GM21515 (cell line): ENCODE results near the gene CR2.
"Not testable (repeated sequence)": the region's sequence is repeated elsewhere in the genome, so short reads cannot be mapped to it uniquely, and the experiment has no call there.

Experiments used
- ATAC-seq: cut with Tn5 transposase; IDR thresholded peaks from one replicate; pipeline ENCODE4 v1.9.1; 2021; ENCODE audit not compliant: unreplicated experiment

CR2 gene

GRCh38 chr1:207454046-207454964, at the start of gene CR2:
Gene CR2 (plus strand): TSS chr1:207454328. CDS start chr1:207454419, 91 bp downstream.
- peak; percentile 79 for ATAC-seq

GRCh38 chr1:207404849-207405525, 49.1 kb upstream of the CR2 start:
- peak; percentile 71 for ATAC-seq

GRCh38 chr1:207405814-207406213, 48.3 kb upstream of the CR2 start:
- no peak for ATAC-seq

GRCh38 chr1:207407655-207408260, 46.4 kb upstream of the CR2 start:
- no peak for ATAC-seq

GRCh38 chr1:207412845-207413244, 41.3 kb upstream of the CR2 start:
- no peak for ATAC-seq

- ATAC-seq = peak; percentile 88
Measured at GRCh38 chr1:207414606-207415108, 39.5 kb upstream of the CR2 start.

- ATAC-seq = no peak
Measured at GRCh38 chr1:207417076-207417475, 37.1 kb upstream of the CR2 start.

- no peak for ATAC-seq
Measured at GRCh38 chr1:207418351-207418750, 35.8 kb upstream of the CR2 start.

GRCh38 chr1:207420109-207420508, 34.0 kb upstream of the CR2 start:
- no peak for ATAC-seq

GRCh38 chr1:207421078-207421477, 33.0 kb upstream of the CR2 start:
- ATAC-seq = no peak

GRCh38 chr1:207423560-207424292, 30.4 kb upstream of the CR2 start:
- no peak for ATAC-seq

- ATAC-seq = no peak
Measured at GRCh38 chr1:207424570-207425131, 29.5 kb upstream of the CR2 start.

- no peak for ATAC-seq
Measured at GRCh38 chr1:207427832-207428585, 26.1 kb upstream of the CR2 start.

GRCh38 chr1:207428783-207429182, 25.3 kb upstream of the CR2 start:
- ATAC-seq = no peak

GRCh38 chr1:207429963-207430362, 24.2 kb upstream of the CR2 start:
- ATAC-seq = peak; percentile 45

- no peak for ATAC-seq
Measured at GRCh38 chr1:207430602-207431001, 23.5 kb upstream of the CR2 start.

- no peak for ATAC-seq
Measured at GRCh38 chr1:207431508-207431907, 22.6 kb upstream of the CR2 start.

GRCh38 chr1:207433435-207433834, 20.7 kb upstream of the CR2 start:
- no peak for ATAC-seq

GRCh38 chr1:207436746-207437145, 17.4 kb upstream of the CR2 start:
- not testable (repeated sequence) for ATAC-seq

- ATAC-seq = no peak
Measured at GRCh38 chr1:207440626-207441025, 13.5 kb upstream of the CR2 start.
